MG63 (cell line): Measurements from ENCODE around the gene SLX9. TPM values are rescaled to one million over a fixed set of nuclear protein-coding genes. Genes with fewer than 3 reads are reported as not detected.

Source experiments
- DNase-seq: peaks from one replicate; pipeline ENCODE4 v3.0.0-alpha.2; 2020
- H3K27me3 ChIP-seq: fragments of 250-450 bp; sonication (Bioruptor Pico); 2 replicates; pipeline ENCODE4 v1.5.1; 2020; ENCODE audit warnings: mild to moderate bottlenecking, moderate library complexity
- H3K36me3 ChIP-seq: fragments of 250-450 bp; sonication (Bioruptor Pico); 2 replicates; pipeline ENCODE4 v1.5.1; 2020; ENCODE audit warnings: mild to moderate bottlenecking, moderate library complexity
- H3K4me3 ChIP-seq: fragments of 250-450 bp; sonication (Bioruptor Pico); 2 replicates; pipeline ENCODE4 v1.5.1; 2020; ENCODE audit warnings: mild to moderate bottlenecking, moderate library complexity
- H3K9me3 ChIP-seq: fragments of 250-450 bp; sonication (Bioruptor Pico); 2 replicates; pipeline ENCODE4 v1.5.1; 2020; ENCODE audit warnings: mild to moderate bottlenecking, moderate library complexity
- total RNA-seq: library from RNA; depleted of rRNA; stranded (reverse); fragments of >200 nt; shearing (Covaris generic); gene quantifications from 2 replicates; pipeline ENCODE4 v1.2.3, GENCODE V29; 2014; ENCODE audit warnings: low replicate concordance

Gene SLX9
- total RNA-seq, 1 experiment from 2014 or later, result 55.6 TPM

- Histone ChIP-seq H3K4me3 (no peak overlapping the region), H3K36me3 (peaks cover 69% of the 10 kb centered on the region), H3K27me3 (no peaks in the 10 kb centered on the region), H3K9me3 (no peaks in the 10 kb centered on the region)
- no peak for DNase-seq
Measured at GRCh38 chr21:44946254-44947041, 6.6 kb downstream of the SLX9 start.

GRCh38 chr21:44947111-44947929, 7.5 kb downstream of the SLX9 start:
- DNase-seq, result no peak
- peaks cover 68% of the 10 kb centered on the region for H3K36me3 ChIP-seq
- no peaks in the 10 kb centered on the region for H3K27me3 ChIP-seq
- H3K4me3 ChIP-seq, result no peak overlapping the region
- H3K9me3 ChIP-seq, result no peaks in the 10 kb centered on the region

- Histone ChIP-seq H3K9me3 (no peaks in the 10 kb centered on the region), H3K27me3 (no peaks in the 10 kb centered on the region), H3K4me3 (no peak overlapping the region), H3K36me3 (peaks cover 70% of the 10 kb centered on the region)
- no peak for DNase-seq
Measured at GRCh38 chr21:44947930-44948331, 8.1 kb downstream of the SLX9 start.

GRCh38 chr21:44948426-44949120, 8.7 kb downstream of the SLX9 start:
- no peaks in the 10 kb centered on the region for H3K27me3 ChIP-seq
- no peak overlapping the region for H3K4me3 ChIP-seq
- H3K36me3 ChIP-seq, result peaks cover 68% of the 10 kb centered on the region
- DNase-seq, result no peak
- no peaks in the 10 kb centered on the region for H3K9me3 ChIP-seq

GRCh38 chr21:44949161-44949778, 9.4 kb downstream of the SLX9 start:
- no peak for DNase-seq
- Histone ChIP-seq H3K27me3 (no peaks in the 10 kb centered on the region), H3K9me3 (no peaks in the 10 kb centered on the region), H3K36me3 (peaks cover 68% of the 10 kb centered on the region), H3K4me3 (no peak overlapping the region)

GRCh38 chr21:44949779-44950198, 10.0 kb downstream of the SLX9 start:
- no peaks in the 10 kb centered on the region for H3K9me3 ChIP-seq
- no peaks in the 10 kb centered on the region for H3K27me3 ChIP-seq
- peaks cover 68% of the 10 kb centered on the region for H3K36me3 ChIP-seq
- peak; percentile 63 for DNase-seq
- H3K4me3 ChIP-seq, result no peak overlapping the region

- Histone ChIP-seq H3K27me3 (no peaks in the 10 kb centered on the region), H3K36me3 (peaks cover 63% of the 10 kb centered on the region), H3K9me3 (no peaks in the 10 kb centered on the region), H3K4me3 (no peak overlapping the region)
- no peak for DNase-seq
Measured at GRCh38 chr21:44950351-44950750, 10.5 kb downstream of the SLX9 start.

- no peak for DNase-seq
- no peaks in the 10 kb centered on the region for H3K9me3 ChIP-seq
- peaks cover 65% of the 10 kb centered on the region for H3K36me3 ChIP-seq
- H3K27me3 ChIP-seq, result no peaks in the 10 kb centered on the region
- H3K4me3 ChIP-seq, result no peak overlapping the region
Measured at GRCh38 chr21:44951186-44951915, 11.5 kb downstream of the SLX9 start.

- Histone ChIP-seq H3K9me3 (no peaks in the 10 kb centered on the region), H3K4me3 (no peak overlapping the region), H3K36me3 (peaks cover 62% of the 10 kb centered on the region), H3K27me3 (no peaks in the 10 kb centered on the region)
- no peak for DNase-seq
Measured at GRCh38 chr21:44952116-44952928, 12.5 kb downstream of the SLX9 start.

GRCh38 chr21:44952929-44953627, 13.2 kb downstream of the SLX9 start:
- DNase-seq, result no peak
- Histone ChIP-seq H3K9me3 (no peaks in the 10 kb centered on the region), H3K27me3 (no peaks in the 10 kb centered on the region), H3K4me3 (no peak overlapping the region), H3K36me3 (peaks cover 57% of the 10 kb centered on the region)

GRCh38 chr21:44953628-44954021, 13.8 kb downstream of the SLX9 start:
- H3K4me3 ChIP-seq, result no peak overlapping the region
- peaks cover 60% of the 10 kb centered on the region for H3K36me3 ChIP-seq
- no peaks in the 10 kb centered on the region for H3K27me3 ChIP-seq
- DNase-seq, result no peak
- no peaks in the 10 kb centered on the region for H3K9me3 ChIP-seq

- Histone ChIP-seq H3K4me3 (no peak overlapping the region), H3K27me3 (no peaks in the 10 kb centered on the region), H3K9me3 (no peaks in the 10 kb centered on the region), H3K36me3 (peaks cover 64% of the 10 kb centered on the region)
- DNase-seq, result no peak
Measured at GRCh38 chr21:44954281-44954771, 14.5 kb downstream of the SLX9 start.

GRCh38 chr21:44955141-44955797, 15.4 kb downstream of the SLX9 start:
- peaks cover 62% of the 10 kb centered on the region for H3K36me3 ChIP-seq

GRCh38 chr21:44955798-44956175, 16.0 kb downstream of the SLX9 start:
- Histone ChIP-seq H3K36me3 (peaks cover 64% of the 10 kb centered on the region), H3K27me3 (no peaks in the 10 kb centered on the region), H3K9me3 (no peaks in the 10 kb centered on the region), H3K4me3 (no peak overlapping the region)
- no peak for DNase-seq

More at GRCh38 chr21:44955141-44955797, 15.4 kb downstream of the SLX9 start:
- no peak for DNase-seq
- no peak overlapping the region for H3K4me3 ChIP-seq
- no peaks in the 10 kb centered on the region for H3K9me3 ChIP-seq
- H3K27me3 ChIP-seq, result no peaks in the 10 kb centered on the region
